Vagina (tissue), 2 donors: ENCODE data around the gene TMPRSS13. TPM values are rescaled to one million over a fixed set of nuclear protein-coding genes. Genes with fewer than 3 reads are reported as not detected.

ENCODE experiments used
- DNase-seq, 2 donors: peaks; one replicate each; pipeline ENCODE4 v3.0.0-alpha.2; 2017; ENCODE audit errors: extremely low spot score in 2 of 2
- H3K27ac ChIP-seq: fragments of 200-600 bp; sonication (generic); one replicate; pipeline ENCODE4 v1.5.1; 2019
- H3K27me3 ChIP-seq: fragments of 200-600 bp; sonication (generic); one replicate; pipeline ENCODE4 v1.5.1; 2019
- H3K36me3 ChIP-seq, 2 donors: fragments of 200-600 bp; sonication (generic); one replicate each; pipeline ENCODE4 v1.5.1; 2017 to 2019
- H3K4me1 ChIP-seq: fragments of 200-600 bp; sonication (generic); one replicate; pipeline ENCODE4 v1.5.1; 2019
- H3K4me3 ChIP-seq, 2 donors: fragments of 200-600 bp; sonication (generic); 1 replicate in 1 of 2; 2 replicates in 1 of 2; pipeline ENCODE4 v1.5.1; 2016 to 2019
- H3K9me3 ChIP-seq: fragments of 200-600 bp; sonication (generic); one replicate; pipeline ENCODE4 v1.5.1; 2019
- CTCF ChIP-seq, 3 experiments: fragments of 450-650 bp in 2 of 3; fragments of 200-600 bp in 1 of 3; sonication (generic) in 1 of 3; IDR thresholded peaks; one replicate each; pipeline ENCODE4 v1.5.1; 2017 to 2019; ENCODE audit warnings: antibody characterized with exemption in 3 of 3, mild to moderate bottlenecking in 2 of 3, moderate library complexity in 2 of 3
- POLR2A ChIP-seq, 2 donors: fragments of 450-650 bp; IDR thresholded peaks; one replicate each; pipeline ENCODE4 v1.6.1; 2017; ENCODE audit warnings: antibody characterized with exemption in 2 of 2, mild to moderate bottlenecking in 2 of 2, moderate library complexity in 2 of 2
- POLR2AphosphoS5 ChIP-seq, 2 donors: sonication (generic); formaldehyde crosslinking; IDR thresholded peaks; one replicate each; pipeline ENCODE4 v1.9.0; 2017; ENCODE audit warnings: antibody characterized with exemption in 2 of 2, mild to moderate bottlenecking in 2 of 2, low read depth in 1 of 2; ENCODE audit not compliant: insufficient read depth in 1 of 2
- intact Hi-C: fragments of 100-400 bp; cut with DNase I; formaldehyde crosslinking; loops from one replicate; pipeline ENCODE4 v1.15.1; 2023
- total RNA-seq: library from RNA; depleted of rRNA; stranded (reverse); fragments of >200 nt; gene quantifications from one replicate; pipeline ENCODE4 v1.2.3, GENCODE V29; 2016

Gene TMPRSS13
- total RNA-seq, 1 donor from 2014 or later = 9.6 TPM

GRCh38 chr11:117878314-117878938 lies 50.8 kb downstream of the TMPRSS13 start:
- Histone ChIP-seq H3K27me3 (no peaks in the 10 kb centered on the region), H3K4me1 (peaks cover 33% of the 10 kb centered on the region), H3K4me3 (no peak overlapping the region), H3K27ac (no peak overlapping the region), H3K9me3 (no peaks in the 10 kb centered on the region), H3K36me3 (no peaks in the 10 kb centered on the region)
- TF ChIP-seq POLR2AphosphoS5 (IDR thresholded peaks at IDR 0.05; ENCODE audit: insufficient read depth in 1 of 2, low read depth in 1 of 2) (no peak), POLR2A (IDR thresholded peaks at IDR 0.05) (no peak), CTCF (IDR thresholded peaks at IDR 0.05) (no peak)
- intact Hi-C loops = no loop called here
- peak; percentile 55 to 69 for DNase-seq

GRCh38 chr11:117877120-117877784 lies 52.0 kb downstream of the TMPRSS13 start:
- no peaks in the 10 kb centered on the region for H3K36me3 ChIP-seq
- peak; percentile 52 to 88 for DNase-seq
- peaks cover 42% of the 10 kb centered on the region for H3K4me1 ChIP-seq
- H3K4me3 ChIP-seq = peak overlapping the region; percentile 58 to 60
- intact Hi-C loops = no loop called here
- peak overlapping the region; percentile 80 for H3K27ac ChIP-seq
- H3K9me3 ChIP-seq = no peaks in the 10 kb centered on the region
- TF ChIP-seq POLR2A (IDR thresholded peaks at IDR 0.05) (no peak), POLR2AphosphoS5 (IDR thresholded peaks at IDR 0.05; ENCODE audit: insufficient read depth in 1 of 2, low read depth in 1 of 2) (peak in 1 of 2 donors; percentile 5)
- no peaks in the 10 kb centered on the region for H3K27me3 ChIP-seq

- Histone ChIP-seq H3K27ac (peak within 1 kb of the TSS; percentile 80), H3K4me3 (peak within 1 kb of the TSS; percentile 58 to 60), H3K27me3 (no peaks in the 10 kb centered on the region), H3K4me1 (peaks cover 47% of the 10 kb centered on the region), H3K36me3 (no peaks in the 10 kb centered on the region), H3K9me3 (no peaks in the 10 kb centered on the region)
- intact Hi-C loops = no loop called here
- DNase-seq = peak; percentile 82 to 92
- TF ChIP-seq POLR2AphosphoS5 (IDR thresholded peaks at IDR 0.05; ENCODE audit: insufficient read depth in 1 of 2, low read depth in 1 of 2) = peak in 1 of 2 donors; percentile 81
- TF ChIP-seq POLR2A (IDR thresholded peaks at IDR 0.05) = peak in 1 of 2 donors; percentile 22
- TF ChIP-seq CTCF (IDR thresholded peaks at IDR 0.05) = no peak
Measured at GRCh38 chr11:117876341-117877119, 52.7 kb downstream of the TMPRSS13 start, which contains the start of gene FXYD6. TSS of gene FXYD6 (minus strand) at chr11:117876658. CDS start at chr11:117842776, 33,882 bp downstream.

GRCh38 chr11:117876059-117876340 lies 53.2 kb downstream of the TMPRSS13 start:
- no peaks in the 10 kb centered on the region for H3K27me3 ChIP-seq
- H3K27ac ChIP-seq = peak overlapping the region; percentile 80
- no peaks in the 10 kb centered on the region for H3K36me3 ChIP-seq
- peak in 1 of 2 donors; percentile 40 for DNase-seq
- H3K4me3 ChIP-seq = peak overlapping the region; percentile 58 to 60
- peaks cover 49% of the 10 kb centered on the region for H3K4me1 ChIP-seq
- no peak for TF ChIP-seq CTCF (IDR thresholded peaks at IDR 0.05)
- no peak for TF ChIP-seq POLR2AphosphoS5 (IDR thresholded peaks at IDR 0.05; ENCODE audit: insufficient read depth in 1 of 2, low read depth in 1 of 2)
- no peak for TF ChIP-seq POLR2A (IDR thresholded peaks at IDR 0.05)
- no peaks in the 10 kb centered on the region for H3K9me3 ChIP-seq
- intact Hi-C loops = no loop called here

- Histone ChIP-seq H3K27me3 (no peaks in the 10 kb centered on the region), H3K4me3 (peak overlapping the region; percentile 58 to 60), H3K4me1 (peaks cover 53% of the 10 kb centered on the region), H3K36me3 (no peaks in the 10 kb centered on the region), H3K9me3 (no peaks in the 10 kb centered on the region), H3K27ac (peak overlapping the region; percentile 80)
- DNase-seq = peak; percentile 64 to 84
- intact Hi-C loops = no loop called here
- TF ChIP-seq POLR2AphosphoS5 (IDR thresholded peaks at IDR 0.05; ENCODE audit: insufficient read depth in 1 of 2, low read depth in 1 of 2) = no peak
- no peak for TF ChIP-seq POLR2A (IDR thresholded peaks at IDR 0.05)
- TF ChIP-seq CTCF (IDR thresholded peaks at IDR 0.05) = no peak
Measured at GRCh38 chr11:117875382-117876058, 53.7 kb downstream of the TMPRSS13 start.
